Measurements from ENCODE around the gene ADIPOQ.
"Not testable (repeated sequence)": the region's sequence is repeated elsewhere in the genome, so short reads cannot be mapped to it uniquely, and the experiment has no call there.

ADIPOQ gene

DNA sequence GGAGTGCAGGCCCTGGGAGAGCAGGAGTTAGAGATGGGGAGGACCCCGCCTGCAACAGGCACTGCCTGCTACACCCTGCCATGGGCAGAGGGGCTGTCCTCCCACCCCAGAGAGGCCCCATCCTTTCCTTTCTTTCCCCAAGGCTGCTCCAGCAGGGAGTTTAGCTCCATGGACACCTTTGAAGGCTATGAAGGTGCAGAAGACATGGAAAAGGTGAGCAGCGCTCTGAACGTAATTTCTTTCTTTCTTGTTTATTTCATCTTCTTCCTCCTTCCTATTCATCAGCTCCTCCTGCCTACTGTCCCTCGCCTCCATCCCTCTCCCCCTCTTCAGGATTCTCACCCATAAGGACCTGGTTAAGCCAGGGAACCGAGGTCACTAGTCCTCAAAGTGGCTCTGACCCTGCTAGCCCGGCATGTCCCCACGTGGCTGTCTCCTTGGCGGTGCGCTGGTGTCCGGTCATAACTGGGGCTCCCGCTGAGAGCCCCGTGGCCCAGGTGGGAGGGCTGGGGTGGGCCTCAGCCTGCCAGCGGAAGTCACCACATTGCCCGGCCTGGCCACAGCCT lies 16.0 kb upstream of the ADIPOQ start:
- DNase-seq, result peak; percentile 32
- ATAC-seq, result no peak

DNA sequence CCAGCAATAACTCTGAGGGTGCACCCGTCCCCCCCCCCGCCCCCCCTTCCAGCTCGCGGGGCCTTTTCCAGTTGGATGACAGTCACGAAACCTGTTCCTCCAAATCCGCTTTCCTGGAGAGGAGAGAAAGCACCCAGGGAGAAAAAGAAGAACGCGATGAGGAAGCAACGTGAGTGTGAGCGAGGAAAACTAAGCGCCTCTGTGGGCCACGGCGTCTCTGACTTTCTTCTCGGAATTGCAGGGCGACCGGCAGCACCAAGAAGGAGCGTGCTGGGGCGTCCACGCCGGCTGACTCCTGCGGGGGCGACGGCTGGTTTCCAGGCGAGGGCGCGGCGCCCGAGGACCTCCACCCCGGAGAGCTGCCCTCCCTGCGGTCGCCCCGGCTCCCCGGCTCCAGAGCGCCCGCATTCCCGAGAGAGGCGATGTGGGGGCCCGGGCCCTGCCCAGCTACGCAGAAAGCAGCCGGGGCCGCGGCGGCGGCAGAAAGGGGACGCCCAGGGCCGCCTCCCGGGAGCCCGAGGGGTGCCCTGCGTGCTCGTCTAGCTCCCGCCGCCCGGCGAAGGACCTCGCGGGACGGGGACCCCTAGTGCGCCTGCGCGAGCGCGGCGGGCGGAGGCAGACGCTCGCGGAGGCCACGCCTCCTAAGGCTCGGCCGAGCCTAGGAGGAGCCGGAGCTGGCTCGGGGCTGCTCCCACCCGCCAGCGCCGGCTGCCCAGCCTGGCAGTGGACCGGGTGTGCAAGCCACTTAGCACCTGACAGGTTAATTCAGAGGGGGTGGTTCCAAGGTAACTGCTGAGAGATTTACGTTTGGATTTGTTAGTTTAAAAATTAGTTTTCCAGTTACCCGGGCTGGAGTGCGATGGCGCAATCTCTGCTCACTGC lies 15.3 kb upstream of the ADIPOQ start:
- peak; percentile 77 for ATAC-seq

DNA sequence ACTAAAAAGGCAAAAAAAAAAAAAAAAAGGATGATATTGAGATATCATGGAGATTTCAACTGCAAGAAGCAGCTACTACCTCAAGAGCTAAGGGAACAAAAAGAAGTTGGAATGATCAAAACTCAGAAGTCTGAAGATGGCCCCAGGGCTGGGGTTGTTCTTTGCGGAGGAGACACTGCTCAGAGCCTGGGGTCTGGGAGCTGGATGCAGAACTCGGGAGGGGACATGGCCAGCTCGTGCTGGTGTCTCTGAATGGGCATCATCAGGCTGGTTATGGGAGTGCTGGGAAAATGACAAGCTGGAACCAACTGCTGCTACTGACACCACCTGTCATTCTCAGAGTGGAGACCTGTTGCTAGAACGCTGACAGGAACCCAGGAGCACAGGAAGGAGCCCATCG lies 14.2 kb upstream of the ADIPOQ start:
- no peak for DNase-seq
- no peak for ATAC-seq

More for the DNA sequence above, 15.3 kb upstream of the ADIPOQ start:
- peak; percentile 89 for DNase-seq

DNA sequence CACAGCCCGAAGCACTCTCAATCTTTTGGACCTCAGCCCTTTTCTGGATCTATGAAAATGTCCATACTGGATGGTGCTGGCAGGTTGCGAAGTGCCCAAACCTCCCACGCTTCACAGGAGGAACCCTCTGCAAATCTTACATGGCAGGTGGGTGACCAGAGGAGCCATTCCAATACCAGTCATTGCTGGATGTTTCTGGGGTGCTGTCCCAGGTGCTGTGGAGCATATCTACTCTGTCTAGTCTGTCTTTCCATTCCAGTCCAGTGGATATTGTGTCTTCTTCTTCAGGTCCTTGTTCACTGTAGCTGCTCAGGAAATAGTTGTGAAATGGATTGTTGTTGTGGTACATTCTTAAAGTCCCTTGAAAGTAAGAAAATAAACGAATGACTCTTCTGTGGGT lies 10.7 kb upstream of the ADIPOQ start:
- ATAC-seq (no peak), DNase-seq (no peak)

DNA sequence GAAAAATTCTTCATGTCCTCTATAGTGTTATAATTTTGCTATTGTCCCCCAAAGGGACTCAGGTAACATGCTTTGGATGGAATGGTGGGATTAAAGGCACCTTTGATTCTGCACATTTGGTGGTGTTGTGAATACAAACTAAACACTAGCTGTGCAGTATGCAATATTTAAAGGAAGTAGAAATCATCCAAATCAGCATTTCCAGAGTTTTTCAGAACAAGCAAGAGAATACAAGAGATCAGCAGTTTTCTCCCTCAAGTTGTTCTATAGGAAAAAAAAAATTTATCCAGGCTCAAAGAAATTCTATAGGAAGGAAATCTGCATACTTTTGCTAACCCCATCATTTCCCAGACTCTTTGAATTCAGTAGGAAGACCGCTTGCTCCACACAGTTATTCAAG lies 10.2 kb upstream of the ADIPOQ start:
- ATAC-seq, result no peak
- no peak for DNase-seq

DNA sequence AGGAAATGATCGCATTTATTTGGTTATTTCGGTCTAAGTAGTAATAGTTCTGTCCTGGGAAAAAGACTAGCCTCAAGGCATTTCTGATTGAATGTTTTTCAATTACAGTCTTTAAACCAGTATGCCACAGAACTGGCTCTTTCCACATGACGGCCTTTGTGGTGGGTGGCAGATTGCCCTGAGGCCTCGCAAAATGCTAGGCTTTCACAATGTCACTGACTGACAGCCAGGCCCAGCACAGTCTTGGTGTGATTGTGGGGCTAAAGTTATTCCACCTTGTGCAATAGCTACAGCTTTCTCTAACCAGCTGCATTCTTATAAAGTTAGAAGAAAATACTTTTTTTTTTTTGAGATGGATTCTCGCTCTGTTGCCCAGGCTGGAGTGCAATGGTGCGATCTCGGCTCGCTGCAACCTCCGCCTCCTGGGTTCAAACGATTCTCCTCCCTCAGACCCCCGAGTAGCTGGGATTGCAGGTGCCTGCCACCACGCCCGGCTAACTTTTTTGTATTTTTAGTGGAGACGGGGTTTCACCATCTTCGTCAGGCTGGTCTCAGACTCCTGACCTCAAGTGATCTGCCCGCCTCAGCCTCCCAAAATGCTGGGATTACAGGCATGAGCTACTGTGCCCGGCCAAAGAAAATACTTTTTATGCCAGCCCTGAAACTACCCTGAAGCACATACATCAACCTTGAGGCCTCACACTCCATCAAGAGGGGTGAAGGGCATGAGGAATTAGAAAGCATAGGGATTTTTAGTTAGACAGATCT lies 2.5 kb upstream of the ADIPOQ start:
- ATAC-seq, result no peak
- DNase-seq, result no peak

DNA sequence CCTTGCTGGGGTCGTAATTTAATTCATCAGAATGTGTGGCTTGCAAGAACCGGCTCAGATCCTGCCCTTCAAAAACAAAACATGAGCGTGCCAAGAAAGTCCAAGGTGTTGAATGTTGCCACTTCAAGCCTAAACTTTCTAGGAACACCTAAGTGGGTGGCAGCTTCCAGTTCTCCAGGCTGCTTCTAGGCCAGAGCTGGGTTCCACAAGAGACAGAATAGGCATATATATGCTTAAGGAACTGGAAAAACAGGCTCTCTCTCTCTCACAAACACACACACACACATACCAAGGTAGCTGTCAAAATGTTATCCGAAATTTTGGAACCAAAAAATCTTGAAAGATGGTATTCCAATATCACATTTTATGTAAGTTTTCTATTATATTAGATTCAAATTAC lies 890 bp upstream of the ADIPOQ start:
- ATAC-seq (no peak), DNase-seq (no peak)

DNA sequence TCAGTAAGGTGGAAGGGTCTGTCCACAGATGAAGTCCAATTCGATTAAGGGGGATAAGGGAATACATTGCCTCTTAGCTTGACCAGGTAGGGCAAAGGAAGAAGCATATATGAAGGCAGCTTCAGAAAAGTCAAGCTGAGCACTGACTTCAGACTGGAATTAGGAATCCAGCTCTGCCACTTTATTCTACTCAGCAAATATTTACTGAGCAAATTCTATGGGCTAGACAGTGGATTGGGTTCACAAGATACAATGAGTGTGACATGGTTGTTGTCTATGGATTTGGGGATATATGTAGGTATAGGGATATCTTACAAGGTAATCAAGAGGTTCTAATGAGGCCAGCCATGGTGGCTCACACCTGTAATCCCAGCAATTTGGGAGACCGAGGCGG lies 526 bp downstream of the ADIPOQ start:
- DNase-seq (no peak), ATAC-seq (no peak)

DNA sequence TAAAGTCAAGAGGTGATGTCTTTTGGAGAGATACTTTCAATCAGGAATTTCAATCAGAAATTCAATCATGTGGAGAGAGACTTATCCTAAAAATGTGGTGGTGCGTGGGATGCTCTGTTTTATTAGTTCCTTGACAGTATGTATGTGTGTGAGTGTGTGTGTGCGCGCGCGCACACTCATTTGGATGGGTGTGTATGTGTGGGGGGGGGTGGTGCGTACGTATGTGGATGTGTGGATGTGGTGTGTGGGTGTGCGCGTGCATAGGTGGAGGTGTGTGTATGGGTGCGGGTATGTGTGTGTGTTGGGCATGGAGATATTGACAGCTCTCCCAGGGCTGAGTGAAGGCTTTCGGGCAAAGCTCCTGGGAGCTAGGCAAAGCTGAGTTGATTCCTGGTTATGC lies 2.4 kb downstream of the ADIPOQ start:
- no peak for ATAC-seq

DNA sequence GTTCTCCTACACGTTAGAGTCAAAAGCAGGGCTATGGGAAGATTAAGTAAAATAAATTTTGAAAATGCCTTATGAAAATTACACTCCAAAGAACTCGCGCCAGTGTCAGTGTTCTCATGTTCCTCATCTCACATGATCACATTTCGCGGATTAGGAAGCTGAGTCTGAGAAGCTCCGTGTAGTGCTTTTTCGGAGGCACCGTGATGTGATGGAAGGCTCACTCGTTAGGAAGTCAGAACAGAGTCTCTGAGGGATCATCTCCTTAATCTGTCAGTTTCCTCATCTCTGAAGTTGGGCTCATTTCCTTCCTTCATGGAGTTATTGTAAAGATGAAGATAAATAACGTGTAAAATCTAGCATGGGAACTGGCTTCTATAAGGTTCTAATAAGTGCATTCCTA lies 3.2 kb downstream of the ADIPOQ start:
- ATAC-seq (no peak), DNase-seq (no peak)

More for the DNA sequence above, 2.4 kb downstream of the ADIPOQ start:
- no peak for DNase-seq

DNA sequence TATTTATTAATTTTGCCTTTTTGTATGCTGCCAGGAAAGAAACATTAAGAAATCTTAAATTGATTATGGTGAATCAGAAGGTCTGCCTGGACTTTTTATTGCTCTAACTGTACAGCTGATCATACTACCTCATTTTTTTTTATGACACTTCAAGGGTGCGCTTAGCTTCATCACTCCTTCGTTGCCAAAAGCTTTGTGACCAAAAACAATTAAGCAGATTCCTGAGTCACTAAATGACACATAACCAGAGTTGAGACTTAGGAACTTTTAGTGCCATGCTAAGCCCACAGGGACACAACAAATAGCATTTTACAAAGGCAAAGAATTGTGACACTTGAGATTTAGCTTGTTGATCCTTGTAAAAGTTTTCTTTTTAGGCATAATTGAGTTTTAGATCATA lies 4.9 kb downstream of the ADIPOQ start:
- DNase-seq (no peak), ATAC-seq (no peak)

DNA sequence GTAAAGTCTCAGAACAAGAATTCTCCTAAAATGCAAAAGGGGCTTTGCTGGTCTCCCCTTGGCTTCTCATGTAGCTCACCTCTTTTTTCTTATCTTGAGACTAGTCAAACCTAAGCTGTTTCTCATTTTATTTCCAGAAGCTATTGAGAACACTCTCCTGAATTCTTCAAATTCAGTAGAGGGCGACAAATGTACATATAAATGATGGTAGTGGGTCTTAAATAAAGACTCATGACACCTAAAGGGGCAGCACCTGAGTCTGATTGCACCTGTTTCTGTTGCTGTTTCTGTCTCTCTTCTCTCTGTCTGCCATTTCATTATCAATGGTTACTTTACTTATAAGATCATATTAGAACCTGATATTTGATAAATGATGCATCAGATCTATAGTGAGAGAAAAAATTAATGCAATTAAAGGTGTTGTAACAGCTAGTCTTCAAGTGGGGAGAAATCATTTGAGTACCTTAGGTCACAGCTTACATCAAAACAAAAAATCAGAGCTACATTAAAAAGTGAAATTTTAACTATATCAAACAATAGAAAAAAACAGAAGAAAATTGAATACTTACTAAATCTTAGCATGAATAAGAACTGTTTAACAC lies 7.0 kb downstream of the ADIPOQ start:
- ATAC-seq, result peak; percentile 80
- no peak for DNase-seq

DNA sequence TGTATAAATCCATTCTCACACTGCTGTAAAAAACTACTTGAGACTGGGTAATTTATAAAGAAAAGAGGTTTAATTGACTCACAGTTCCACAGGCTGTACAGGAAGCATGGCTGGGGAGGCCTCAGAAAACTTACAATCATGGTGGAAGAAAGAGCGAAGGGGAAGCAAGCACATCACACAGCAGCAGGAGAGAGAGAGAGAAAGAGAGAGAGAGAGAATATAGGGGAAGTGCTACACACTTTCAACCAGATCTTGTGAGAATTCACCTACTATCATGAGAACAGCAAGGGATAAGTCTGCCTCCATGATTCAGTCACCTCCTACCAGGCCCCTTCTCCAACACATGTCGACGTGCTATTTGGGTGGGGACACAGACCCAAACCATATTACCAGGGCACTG lies 9.3 kb downstream of the ADIPOQ start:
- ATAC-seq, DNase-seq: not testable (repeated sequence)

DNA sequence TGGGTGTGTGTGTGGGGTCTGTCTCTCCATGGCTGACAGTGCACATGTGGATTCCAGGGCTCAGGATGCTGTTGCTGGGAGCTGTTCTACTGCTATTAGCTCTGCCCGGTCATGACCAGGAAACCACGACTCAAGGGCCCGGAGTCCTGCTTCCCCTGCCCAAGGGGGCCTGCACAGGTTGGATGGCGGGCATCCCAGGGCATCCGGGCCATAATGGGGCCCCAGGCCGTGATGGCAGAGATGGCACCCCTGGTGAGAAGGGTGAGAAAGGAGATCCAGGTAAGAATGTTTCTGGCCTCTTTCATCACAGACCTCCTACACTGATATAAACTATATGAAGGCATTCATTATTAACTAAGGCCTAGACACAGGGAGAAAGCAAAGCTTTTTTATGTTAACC lies 10.5 kb downstream of the ADIPOQ start:
- ATAC-seq (no peak), DNase-seq (no peak)

DNA sequence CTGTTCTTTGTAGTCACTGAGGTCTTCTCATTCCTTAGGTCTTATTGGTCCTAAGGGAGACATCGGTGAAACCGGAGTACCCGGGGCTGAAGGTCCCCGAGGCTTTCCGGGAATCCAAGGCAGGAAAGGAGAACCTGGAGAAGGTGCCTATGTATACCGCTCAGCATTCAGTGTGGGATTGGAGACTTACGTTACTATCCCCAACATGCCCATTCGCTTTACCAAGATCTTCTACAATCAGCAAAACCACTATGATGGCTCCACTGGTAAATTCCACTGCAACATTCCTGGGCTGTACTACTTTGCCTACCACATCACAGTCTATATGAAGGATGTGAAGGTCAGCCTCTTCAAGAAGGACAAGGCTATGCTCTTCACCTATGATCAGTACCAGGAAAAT lies 11.6 kb downstream of the ADIPOQ start:
- no peak for DNase-seq
- no peak for ATAC-seq

DNA sequence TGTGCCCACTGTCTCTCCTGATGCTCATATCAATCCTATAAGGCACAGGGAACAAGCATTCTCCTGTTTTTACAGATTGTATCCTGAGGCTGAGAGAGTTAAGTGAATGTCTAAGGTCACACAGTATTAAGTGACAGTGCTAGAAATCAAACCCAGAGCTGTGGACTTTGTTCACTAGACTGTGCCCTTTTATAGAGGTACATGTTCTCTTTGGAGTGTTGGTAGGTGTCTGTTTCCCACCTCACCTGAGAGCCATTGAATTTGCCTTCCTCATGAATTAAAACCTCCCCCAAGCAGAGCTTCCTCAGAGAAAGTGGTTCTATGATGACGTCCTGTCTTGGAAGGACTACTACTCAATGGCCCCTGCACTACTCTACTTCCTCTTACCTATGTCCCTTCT lies 12.4 kb downstream of the ADIPOQ start:
- ATAC-seq (no peak), DNase-seq (no peak)

DNA sequence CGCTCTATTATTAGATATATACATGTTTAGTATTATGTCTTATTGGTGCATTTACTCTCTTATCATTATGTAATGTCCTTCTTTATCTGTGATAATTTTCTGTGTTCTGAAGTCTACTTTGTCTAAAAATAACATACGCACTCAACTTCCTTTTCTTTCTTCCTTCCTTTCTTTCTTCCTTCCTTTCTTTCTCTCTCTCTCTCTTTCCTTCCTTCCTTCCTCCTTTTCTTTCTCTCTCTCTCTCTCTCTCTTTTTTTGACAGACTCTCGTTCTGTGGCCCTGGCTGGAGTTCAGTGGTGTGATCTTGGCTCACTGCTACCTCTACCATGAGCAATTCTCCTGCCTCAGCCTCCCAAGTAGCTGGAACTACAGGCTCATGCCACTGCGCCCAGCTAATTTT lies 15.2 kb downstream of the ADIPOQ start:
- ATAC-seq (no peak), DNase-seq (no peak)

DNA sequence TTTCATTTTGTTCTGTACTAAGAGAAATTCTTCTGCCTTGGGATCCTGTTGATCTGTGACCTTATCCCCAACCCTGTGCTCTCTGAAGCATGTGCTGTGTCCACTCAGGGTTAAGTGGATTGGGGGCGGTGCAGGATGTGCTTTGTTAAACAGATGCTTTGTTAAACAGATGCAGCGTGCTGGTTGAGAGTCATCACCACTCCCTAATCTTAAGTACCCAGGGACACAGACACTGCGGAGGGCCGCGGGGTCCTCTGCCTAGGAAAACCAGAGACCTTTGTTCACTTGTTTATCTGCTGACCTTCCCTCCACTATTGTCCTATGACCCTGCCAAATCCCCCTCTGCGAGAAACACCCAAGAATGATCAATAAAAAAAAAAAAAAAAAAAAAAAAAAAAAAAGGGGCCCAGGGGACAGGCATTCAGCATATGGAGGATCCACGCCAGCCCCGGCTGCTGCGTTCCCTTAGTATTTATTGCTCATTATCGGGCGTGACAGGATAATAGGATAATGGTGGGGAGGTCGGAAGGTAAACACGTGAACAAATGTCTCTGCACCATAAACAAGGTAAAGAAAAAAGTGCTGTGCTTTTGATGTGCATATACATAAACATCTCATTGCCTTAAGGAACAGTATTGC lies 22.8 kb downstream of the ADIPOQ start:
- ATAC-seq, DNase-seq: not testable (repeated sequence)

DNA sequence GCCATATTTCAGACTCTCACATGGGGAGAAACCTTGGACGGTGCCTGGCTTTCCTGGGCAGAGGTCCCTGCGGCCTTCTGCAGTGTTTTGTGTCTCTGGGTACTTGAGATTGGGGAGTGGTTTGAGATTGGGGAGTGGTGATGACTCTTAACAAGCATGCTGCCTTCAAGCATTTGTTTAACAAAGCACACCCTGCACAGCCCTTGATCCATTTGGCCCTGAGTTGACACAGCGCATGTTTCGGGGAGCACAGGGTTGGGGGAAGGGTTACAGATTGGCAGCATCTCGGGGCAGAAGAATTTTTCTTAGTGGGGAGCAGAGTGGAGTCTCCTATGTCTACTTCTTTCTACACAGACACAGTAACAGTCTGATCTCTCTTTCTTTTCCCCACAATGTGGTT lies 23.6 kb downstream of the ADIPOQ start:
- ATAC-seq, DNase-seq: not testable (repeated sequence)

DNA sequence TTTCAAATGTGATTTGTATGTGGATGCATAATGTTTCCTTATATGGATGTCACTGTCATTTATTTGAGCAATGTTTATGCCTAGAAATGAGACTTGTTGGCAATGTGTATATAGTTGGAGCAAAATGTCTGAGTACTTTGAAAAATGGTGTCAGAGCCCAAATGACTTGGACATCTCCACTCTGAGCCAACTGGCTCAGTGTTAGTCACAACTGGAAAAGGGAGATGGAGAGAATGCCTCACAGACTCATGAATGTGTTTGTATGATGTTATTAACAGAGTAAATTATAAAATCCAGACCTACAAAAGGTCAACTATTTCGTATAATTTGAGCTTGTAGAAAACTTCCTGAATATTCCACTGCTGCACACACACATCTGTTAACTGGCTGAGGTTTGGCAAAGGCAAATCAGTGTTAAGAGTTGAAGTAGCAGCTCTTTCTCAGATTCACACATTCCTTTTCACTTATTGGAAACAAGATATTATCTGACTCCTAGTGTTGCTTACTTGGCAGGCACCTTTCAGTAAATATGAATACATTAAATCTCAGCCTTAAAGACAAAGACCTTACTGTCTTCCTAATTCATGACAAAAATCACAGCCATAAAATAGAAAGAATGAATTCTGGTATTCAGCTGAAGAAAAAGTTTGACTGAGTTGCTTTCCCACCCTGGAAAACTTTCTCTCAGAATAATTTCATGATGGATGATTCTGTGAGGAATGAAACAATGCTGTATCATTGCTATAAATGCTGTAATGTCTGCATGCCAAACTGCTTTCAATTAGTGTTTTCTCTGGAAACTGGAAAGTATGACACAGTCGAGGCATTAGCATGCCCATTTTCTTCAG lies 27.0 kb downstream of the ADIPOQ start:
- ATAC-seq (peak; percentile 55), DNase-seq (no peak)

All from stimulated activated naive CD8-positive, alpha-beta T cell treated with anti-CD3 and anti-CD28 coated beads, Interleukin-15, Interleukin-2, amounts not matched to agents 100 U/mL and 50 U/mL, for 24 hours (primary cell).